Gastrocnemius medialis (tissue), 4 donors: ENCODE data around the gene CHST1. TPM values are rescaled to one million over a fixed set of nuclear protein-coding genes. Genes with fewer than 3 reads are reported as not detected.
A peak's percentile ranks its signal among the peaks of the same experiment; 100 is the strongest.

ENCODE experiments used
- ATAC-seq, 2 donors: fragments of 150-250 bp; one replicate each; pipeline ENCODE4 v1.9.1; 2016
- DNase-seq, 2 donors: peaks; one replicate each; pipeline ENCODE4 v3.0.0-alpha.2; 2019
- H3K27ac ChIP-seq, 4 donors: fragments of 200-600 bp; sonication (generic); 1 replicate in 1 of 4; 2 replicates in 3 of 4; pipeline ENCODE4 v1.5.1; 2016 to 2018; ENCODE audit warnings: mild to moderate bottlenecking in 2 of 4, moderate library complexity in 1 of 4
- H3K27me3 ChIP-seq, 3 donors: fragments of 200-600 bp; sonication (generic) in 2 of 3; 1 replicate in 1 of 3; 2 replicates in 2 of 3; pipeline versions ENCODE4 v1.5.1 to v1.6.0; 2016 to 2019; ENCODE audit warnings: mild to moderate bottlenecking in 1 of 3, moderate library complexity in 1 of 3
- H3K36me3 ChIP-seq, 2 donors: fragments of 200-600 bp; sonication (generic) in 1 of 2; one replicate each; pipeline ENCODE4 v1.5.1; 2017 to 2018
- H3K4me1 ChIP-seq, 2 donors: fragments of 200-600 bp; sonication (generic) in 1 of 2; one replicate each; pipeline ENCODE4 v1.5.1; 2016 to 2017; ENCODE audit warnings: mild to moderate bottlenecking in 2 of 2
- H3K4me3 ChIP-seq, 4 donors: fragments of 200-600 bp; sonication (generic) in 3 of 4; 1 replicate in 1 of 4; 2 replicates in 3 of 4; pipeline ENCODE4 v1.5.1; 2016 to 2019; ENCODE audit warnings: mild to moderate bottlenecking in 2 of 4
- H3K9me3 ChIP-seq, 3 donors: fragments of 200-600 bp; sonication (generic) in 2 of 3; 1 replicate in 1 of 3; 2 replicates in 2 of 3; pipeline ENCODE4 v1.5.1; 2016 to 2019
- POLR2A ChIP-seq, 2 donors: fragments of 450-650 bp; IDR thresholded peaks; one replicate each; pipeline ENCODE4 v1.6.1; 2017; ENCODE audit warnings: antibody characterized with exemption in 2 of 2, mild to moderate bottlenecking in 2 of 2, moderate library complexity in 2 of 2
- in situ Hi-C, 4 donors: fragments of 200-750 bp; cut with MboI; loops; one replicate each; pipeline versions ENCODE4 v1.15.0 to v1.8.0; 2017; ENCODE audit warnings: low sequenced_read_pairs in 4 of 4
- intact Hi-C: fragments of 100-400 bp; cut with DNase I; formaldehyde crosslinking; loops from one replicate; pipeline ENCODE4 v1.15.1; 2023; ENCODE audit warnings: low total_unique reads
- total RNA-seq, 4 donors: library from RNA; depleted of rRNA; stranded (reverse); fragments of >200 nt; gene quantifications; one replicate each; pipeline versions ENCODE4 v1.1.0 to v1.2.3, GENCODE V29; 2016
- TF ChIP-seq, protein P1 (sequence below), 5 experiments: fragments of 450-650 bp in 3 of 5; fragments of 200-600 bp in 2 of 5; sonication (generic) in 2 of 5; IDR thresholded peaks in 4 of 5; conservative IDR thresholded peaks in 1 of 5; 1 replicate in 4 of 5; 2 replicates in 1 of 5; pipeline ENCODE4 v1.5.1; 2016 to 2019; ENCODE audit warnings: antibody characterized with exemption in 5 of 5, mild to moderate bottlenecking in 3 of 5, moderate library complexity in 3 of 5

Gene CHST1
- total RNA-seq, 4 donors from 2014 or later = 4.5 to 5.6 (median 5.0) TPM

DNA sequence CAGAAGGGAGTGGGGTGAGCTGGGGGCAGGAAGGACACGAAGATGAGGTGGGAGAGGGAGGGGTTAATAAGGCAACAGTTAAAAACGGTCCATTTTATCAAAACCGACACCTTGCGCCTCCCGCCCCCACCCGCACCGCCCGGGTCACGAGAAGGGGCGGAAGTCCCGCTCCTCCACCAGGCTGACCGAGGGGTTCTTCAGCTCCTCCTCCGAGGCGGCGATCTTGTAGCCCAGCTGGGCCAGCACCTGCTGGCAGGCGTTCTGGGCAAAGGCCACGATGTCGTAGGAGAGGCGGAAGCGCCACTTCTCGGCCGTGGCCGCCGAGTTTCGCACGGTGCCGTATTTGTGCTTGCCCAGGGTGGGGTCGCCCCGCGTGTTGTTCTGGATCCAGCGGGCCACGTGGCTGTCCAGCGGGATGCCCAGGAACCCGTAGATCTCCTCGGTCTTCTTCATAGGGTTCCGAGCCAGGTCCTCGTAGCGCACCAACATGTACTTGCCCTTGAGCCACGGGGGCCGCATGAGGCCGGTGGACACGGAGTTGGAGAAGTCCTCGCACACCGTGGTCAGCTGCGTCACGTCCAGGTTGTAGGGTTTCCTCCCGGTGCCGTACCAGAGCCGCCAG, 15.8 kb downstream of the CHST1 start:
- in situ Hi-C loops = loop anchor here in 3 of 4 donors (5.0 to 25.0 kb wide), 4 partner anchors 112 to 287 kb away; no protein-coding TSS in a partner anchor
- no peaks in the 10 kb centered on the region for H3K9me3 ChIP-seq
- no peak overlapping the region for H3K27ac ChIP-seq
- intact Hi-C loops = no loop called here
- ATAC-seq = no peak
- DNase-seq = no peak
- no peak overlapping the region for H3K4me3 ChIP-seq
- H3K36me3 ChIP-seq = no peaks in the 10 kb centered on the region
- peaks cover 6% of the 10 kb centered on the region in 2 donors for H3K4me1 ChIP-seq
- no peak for TF ChIP-seq POLR2A (IDR thresholded peaks at IDR 0.05)
- TF ChIP-seq, protein P1, sequence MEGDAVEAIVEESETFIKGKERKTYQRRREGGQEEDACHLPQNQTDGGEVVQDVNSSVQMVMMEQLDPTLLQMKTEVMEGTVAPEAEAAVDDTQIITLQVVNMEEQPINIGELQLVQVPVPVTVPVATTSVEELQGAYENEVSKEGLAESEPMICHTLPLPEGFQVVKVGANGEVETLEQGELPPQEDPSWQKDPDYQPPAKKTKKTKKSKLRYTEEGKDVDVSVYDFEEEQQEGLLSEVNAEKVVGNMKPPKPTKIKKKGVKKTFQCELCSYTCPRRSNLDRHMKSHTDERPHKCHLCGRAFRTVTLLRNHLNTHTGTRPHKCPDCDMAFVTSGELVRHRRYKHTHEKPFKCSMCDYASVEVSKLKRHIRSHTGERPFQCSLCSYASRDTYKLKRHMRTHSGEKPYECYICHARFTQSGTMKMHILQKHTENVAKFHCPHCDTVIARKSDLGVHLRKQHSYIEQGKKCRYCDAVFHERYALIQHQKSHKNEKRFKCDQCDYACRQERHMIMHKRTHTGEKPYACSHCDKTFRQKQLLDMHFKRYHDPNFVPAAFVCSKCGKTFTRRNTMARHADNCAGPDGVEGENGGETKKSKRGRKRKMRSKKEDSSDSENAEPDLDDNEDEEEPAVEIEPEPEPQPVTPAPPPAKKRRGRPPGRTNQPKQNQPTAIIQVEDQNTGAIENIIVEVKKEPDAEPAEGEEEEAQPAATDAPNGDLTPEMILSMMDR (IDR thresholded peaks at IDR 0.05 in 4 of 5, conservative IDR thresholded peaks at IDR 0.05 in 1 of 5) = no peak
- H3K27me3 ChIP-seq = no peaks in the 10 kb centered on the region

DNA sequence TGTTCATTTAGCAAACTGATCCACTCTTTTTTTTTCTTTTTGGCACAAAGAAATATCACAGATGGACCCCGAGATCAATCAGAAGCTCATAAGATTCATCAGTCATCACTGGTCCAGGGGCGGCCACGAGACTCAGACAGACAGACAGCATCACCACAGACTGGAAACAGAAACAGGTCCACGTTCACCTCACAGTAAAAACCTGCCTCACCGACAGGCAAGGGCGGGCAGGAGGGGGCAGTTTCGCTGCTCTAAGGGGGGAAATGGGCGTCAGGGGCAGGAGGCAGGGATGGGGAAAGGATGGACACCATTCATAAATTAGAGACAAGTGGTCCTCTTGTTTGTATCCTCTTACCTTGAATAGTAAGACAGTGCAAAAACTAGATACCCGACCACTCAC, 16.5 kb downstream of the CHST1 start:
- Histone ChIP-seq H3K4me1 (no peaks in the 10 kb centered on the region), H3K27me3 (no peaks in the 10 kb centered on the region), H3K36me3 (no peaks in the 10 kb centered on the region), H3K27ac (no peak overlapping the region), H3K4me3 (no peak overlapping the region), H3K9me3 (no peaks in the 10 kb centered on the region)
- intact Hi-C loops (no loop called here), in situ Hi-C loops (no loop called here)
- TF ChIP-seq, protein P1 (IDR thresholded peaks at IDR 0.05 in 4 of 5, conservative IDR thresholded peaks at IDR 0.05 in 1 of 5) = no peak
- ATAC-seq = no peak
- DNase-seq = no peak

DNA sequence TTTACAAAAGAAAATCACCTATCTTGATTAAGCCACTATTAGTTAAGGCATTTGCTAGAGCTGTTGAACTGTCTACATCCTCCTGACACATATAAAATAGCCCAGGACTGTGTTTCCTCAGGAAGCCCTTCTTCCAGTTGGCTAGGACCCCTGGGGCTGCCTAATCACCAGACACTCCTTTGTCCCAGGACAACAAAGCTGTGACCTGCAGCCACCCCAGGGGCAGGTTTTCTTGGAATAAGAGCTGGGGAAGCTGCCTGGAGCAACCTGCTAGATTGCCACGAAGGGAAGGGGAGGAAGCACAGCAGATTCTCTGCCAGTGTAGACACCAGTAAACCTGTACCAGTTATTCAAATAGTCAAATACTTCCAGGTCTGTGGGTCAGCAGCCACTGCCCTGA, 17.6 kb downstream of the CHST1 start:
- ATAC-seq (peak in 1 of 2 donors; percentile 45), DNase-seq (no peak)
- H3K4me1 ChIP-seq = no peaks in the 10 kb centered on the region
- H3K27ac ChIP-seq = no peak overlapping the region
- in situ Hi-C loops = no loop called here
- no peak overlapping the region for H3K4me3 ChIP-seq
- intact Hi-C loops = no loop called here
- no peaks in the 10 kb centered on the region for H3K9me3 ChIP-seq
- no peaks in the 10 kb centered on the region for H3K27me3 ChIP-seq
- no peak for TF ChIP-seq POLR2A (IDR thresholded peaks at IDR 0.05)
- TF ChIP-seq, protein P1 (IDR thresholded peaks at IDR 0.05 in 4 of 5, conservative IDR thresholded peaks at IDR 0.05 in 1 of 5) = no peak
- H3K36me3 ChIP-seq = no peaks in the 10 kb centered on the region

DNA sequence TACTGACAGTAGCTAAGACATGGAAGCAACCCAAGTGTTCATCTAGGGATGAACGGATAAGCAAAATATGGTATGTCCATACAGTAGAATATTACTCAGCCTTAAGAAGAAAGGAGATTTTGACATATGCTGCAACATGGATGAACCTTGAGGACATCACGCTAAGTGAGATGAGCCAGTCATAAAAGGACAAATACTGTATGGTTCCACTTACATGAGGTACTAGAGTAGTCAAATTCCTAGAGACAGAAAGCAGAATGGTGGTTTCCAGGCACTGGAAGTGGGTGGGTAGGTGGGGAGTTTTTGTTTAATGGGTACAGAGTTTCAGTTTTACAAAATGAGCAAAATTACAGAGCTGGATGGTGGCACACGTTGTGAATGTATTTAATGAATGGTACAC, 18.1 kb downstream of the CHST1 start:
- Histone ChIP-seq H3K36me3 (no peaks in the 10 kb centered on the region), H3K4me1 (no peaks in the 10 kb centered on the region), H3K27ac (no peak overlapping the region), H3K27me3 (no peaks in the 10 kb centered on the region), H3K9me3 (no peaks in the 10 kb centered on the region), H3K4me3 (no peak overlapping the region)
- in situ Hi-C loops (no loop called here), intact Hi-C loops (no loop called here)
- TF ChIP-seq, protein P1 (IDR thresholded peaks at IDR 0.05 in 4 of 5, conservative IDR thresholded peaks at IDR 0.05 in 1 of 5) = no peak
- TF ChIP-seq POLR2A (IDR thresholded peaks at IDR 0.05) = no peak
- ATAC-seq (no peak), DNase-seq (no peak)
